ENCODE measurements around the gene ZC3H10. TPM values are rescaled to one million over a fixed set of nuclear protein-coding genes. Genes with fewer than 3 reads are reported as not detected.

ZC3H10 gene
- total and polyA plus RNA-seq, 2 of the 4 experiments (the other 2 are of a cell fraction), result 1.5 to 3.6 TPM

- Histone ChIP-seq H2BK5ac (ENCODE audit: low read depth, low read length, poor library complexity, severe bottlenecking) (peak overlapping the region; percentile 25), H4K8ac (ENCODE audit: low read depth in 2 of 2, low read length in 2 of 2) (no peak overlapping the region; a peak in 1 of 4 replicates), H3K18ac (ENCODE audit: low read depth, low read length) (no peak overlapping the region), H4K20me1 (ENCODE audit: insufficient read depth, low read length) (no peaks in the 10 kb centered on the region), H3K9me3 (ENCODE audit: control insufficient read depth, insufficient read depth, low read length) (no peaks in the 10 kb centered on the region), H3K79me1 (ENCODE audit: low read depth in 1 of 2, low read length in 2 of 2) (peaks cover 6% of the 10 kb centered on the region in 2 experiments; a peak in 3 of 4 replicates), H4K91ac (ENCODE audit: insufficient read depth, low read depth, low read length) (no peak overlapping the region), H3K27ac (ENCODE audit: insufficient read depth, low read length) (no peak overlapping the region), H3K4ac (ENCODE audit: low read depth, low read length) (no peak overlapping the region), H2AK5ac (ENCODE audit: low read depth, low read length) (no peak overlapping the region), H2BK15ac (ENCODE audit: low read depth, low read length) (no peak overlapping the region), H3K27me3 (ENCODE audit: control insufficient read depth, insufficient read depth, low read length) (no peaks in the 10 kb centered on the region), H3K14ac (replicated peaks; ENCODE audit: low read depth, low read length) (peak overlapping the region; percentile 15; the same call in 1 of the 2 replicates), H3K4me3 (ENCODE audit: insufficient read depth, low read depth, low read length) (no peak overlapping the region), H3K9me1 (ENCODE audit: insufficient read depth, low read length) (peaks cover 16% of the 10 kb centered on the region), H2BK20ac (ENCODE audit: low read depth, low read length) (no peak overlapping the region), H3K9ac (ENCODE audit: low read depth, low read length) (no peak overlapping the region), H2BK120ac (ENCODE audit: low read depth, low read length) (no peak overlapping the region), H3K4me1 (ENCODE audit: control insufficient read depth, insufficient read depth, low read length) (peaks cover 4% of the 10 kb centered on the region), H3K4me2 (ENCODE audit: low read depth, low read length) (peak overlapping the region; percentile 41; the same call in 1 of the 2 replicates), H2AK9ac (replicated peaks; ENCODE audit: low read depth, low read length, poor library complexity) (peak overlapping the region; percentile 78), H3K56ac (ENCODE audit: extremely low read depth, insufficient read depth, low read length) (no peak overlapping the region), H3K23ac (ENCODE audit: low read depth, low read length) (no peak overlapping the region), H4K5ac (ENCODE audit: low read depth, low read length) (no peak overlapping the region), H3K36me3 (ENCODE audit: control insufficient read depth, insufficient read depth, low read length) (peaks cover 32% of the 10 kb centered on the region), H2AFZ (replicated peaks; ENCODE audit: low read length, poor library complexity) (peak overlapping the region; percentile 58)
- TF ChIP-seq POLR2A (IDR thresholded peaks at IDR 0.05; ENCODE audit: low read depth, low read length) (no peak), CEBPB (IDR thresholded peaks at IDR 0.05; ENCODE audit: low read depth, low read length) (0 out of 2 replicates have a peak, but pooled peaks have one; percentile 25), RFX5 (IDR thresholded peaks at IDR 0.05; ENCODE audit: low read depth, low read length) (no peak)
- dilution Hi-C loops (cut with HindIII; ENCODE audit: low sequenced_read_pairs, unreplicated experiment), result no loop called here
- no TSS peak for BruUV-seq (replicated peaks)
- in situ Hi-C loops (cut with MboI; ENCODE audit: low sequenced_read_pairs), result no loop called here
- ATAC-seq (ENCODE audit: low read depth) (peak; percentile 31), DNase-seq (no peak)
- intact Hi-C loops (cut with micrococcal nuclease), result no loop called here
- POLR2A ChIA-PET (ENCODE audit: unreplicated experiment), result interaction anchor here (0.6 kb wide), 1 partner anchor 15 kb away, joined by 7 read pairs; no protein-coding TSS in a partner anchor
- WGBS, 2 experiments (ENCODE audit: extremely low coverage in 2 of 2, insufficient read length in 1 of 2), result no CpG with 5 or more reads among the region's 13 CpGs
- CTCF ChIA-PET, result no interaction called here
Observed at GRCh38 chr12:56146492-56147460, 28.7 kb downstream of the ZC3H10 start.

Measured in IMR-90 (cell line).